Endodermal cell (in vitro differentiated cells): ENCODE data around the gene LRRC34. TPM values are rescaled to one million over a fixed set of nuclear protein-coding genes. Genes with fewer than 3 reads are reported as not detected.

Source experiments
- DNase-seq: peaks from one replicate; pipeline ENCODE4 v3.0.0-alpha.2; 2017
- H3K27ac ChIP-seq: 2 replicates; pipeline ENCODE4 v1.5.1; 2013; ENCODE audit warnings: mild to moderate bottlenecking, low read depth, low read length, moderate library complexity
- H3K27me3 ChIP-seq: 2 replicates; pipeline ENCODE4 v1.6.1; 2013; ENCODE audit warnings: mild to moderate bottlenecking, low read length, moderate library complexity; ENCODE audit not compliant: insufficient read depth, control insufficient read depth, poor library complexity, severe bottlenecking
- H3K36me3 ChIP-seq: 2 replicates; pipeline ENCODE4 v1.7.0; 2013; ENCODE audit warnings: mild to moderate bottlenecking, low read length, moderate library complexity; ENCODE audit not compliant: control insufficient read depth, insufficient read depth
- H3K4me1 ChIP-seq: one replicate; pipeline ENCODE4 v1.7.0; 2013; ENCODE audit warnings: low read length; ENCODE audit not compliant: control insufficient read depth, insufficient read depth
- H3K4me3 ChIP-seq: 2 replicates; pipeline ENCODE4 v1.5.1; 2013; ENCODE audit warnings: mild to moderate bottlenecking, low read length, moderate library complexity
- H3K9ac ChIP-seq: 2 replicates; pipeline ENCODE4 v1.6.1; 2013; ENCODE audit warnings: mild to moderate bottlenecking, low read length, moderate library complexity; ENCODE audit not compliant: poor library complexity, severe bottlenecking; ENCODE audit errors: extremely low read depth
- H3K9me3 ChIP-seq: 2 replicates; pipeline ENCODE4 v1.6.1; 2013; ENCODE audit warnings: mild to moderate bottlenecking, low read length, moderate library complexity; ENCODE audit not compliant: control insufficient read depth
- H3K27ac Mint-ChIP-seq: 2 replicates; pipeline ENCODE4 v1.8.0; 2020; ENCODE audit warnings: mixed read lengths
- H3K27me3 Mint-ChIP-seq: 2 replicates; pipeline ENCODE4 v1.8.0; 2021; ENCODE audit warnings: mild to moderate bottlenecking, mixed read lengths; ENCODE audit not compliant: insufficient read depth
- H3K36me3 Mint-ChIP-seq: 2 replicates; pipeline ENCODE4 v1.8.0; 2020; ENCODE audit warnings: low read depth, mixed read lengths
- H3K4me1 Mint-ChIP-seq: 2 replicates; pipeline ENCODE4 v1.8.0; 2020; ENCODE audit warnings: mixed read lengths
- H3K4me3 Mint-ChIP-seq: 2 replicates; pipeline ENCODE4 v1.8.0; 2020; ENCODE audit warnings: mild to moderate bottlenecking, moderate library complexity, mixed read lengths
- H3K9me3 Mint-ChIP-seq: 2 replicates; pipeline ENCODE4 v1.8.0; 2020; ENCODE audit warnings: mild to moderate bottlenecking, mixed read lengths
- CTCF ChIP-seq: fragments of 200-600 bp; sonication (generic); conservative IDR thresholded peaks from 2 replicates; pipeline ENCODE4 v1.5.0; 2021; ENCODE audit warnings: antibody characterized with exemption, mild to moderate bottlenecking
- WGBS, 2 experiments: methylation state at CpG; one replicate each; pipeline versions ENCODE4 v1.1.5 to v1.1.7; 2013; ENCODE audit warnings: missing lambda C conversion rate in 2 of 2, mixed read lengths in 1 of 2; ENCODE audit not compliant: insufficient coverage in 1 of 2, insufficient read length in 1 of 2; 5-methylcytosine and 5-hydroxymethylcytosine counted together
- total RNA-seq, 2 donors: library from RNA; stranded (reverse); fragmentation: NEBNext Ultra II Directional in 1 of 2; extraction: Animal tissue kit (Norgen Biotek cat#: 25700) in 1 of 2; gene quantifications; 2 replicates in 1 of 2; 3 replicates in 1 of 2; pipeline ENCODE4 v1.2.1, GENCODE V29; 2021

Gene LRRC34
- total RNA-seq, 2 donors from 2014 or later: 5.6 to 11.3 TPM

- WGBS, 2 experiments: no CpG with 5 or more reads among the region's 1 CpG
- peak; percentile 70 for TF ChIP-seq CTCF
- Histone ChIP-seq H3K27ac (no peak overlapping the region), H3K36me3 (no peaks in the 10 kb centered on the region), H3K9me3 (no peaks in the 10 kb centered on the region), H3K27me3 (no peaks in the 10 kb centered on the region), H3K9ac (no peak overlapping the region), H3K4me3 (no peak overlapping the region), H3K4me1 (no peaks in the 10 kb centered on the region)
- Mint-ChIP-seq H3K36me3 (no peaks in the 10 kb centered on the region), H3K4me1 (no peaks in the 10 kb centered on the region), H3K27ac (no peak overlapping the region), H3K9me3 (no peaks in the 10 kb centered on the region), H3K27me3 (peaks cover 4% of the 10 kb centered on the region), H3K4me3 (no peak overlapping the region)
- no peak for DNase-seq
These were observed 68.2 kb downstream of the LRRC34 start for GRCh38 chr3:169744366-169745054.

Other genes with a start within 250 kb of the LRRC34 start
- gene MECOM, start 149.2 kb downstream of the LRRC34 start, total RNA-seq: under 1 TPM; 0.15 to 0.79 TPM
- 10 to 100 TPM in 1 of 2 donors, 1 to 10 TPM in 1; 9.4 to 11.1 TPM for gene TERC, start 47.8 kb downstream of the LRRC34 start, total RNA-seq
- gene ACTRT3, start 43.3 kb downstream of the LRRC34 start, total RNA-seq: 1 to 10 TPM in 1 of 2 donors, under 1 TPM in 1; 0.82 to 2.5 TPM
- 10 to 100 TPM; 13.3 to 14.1 TPM for gene MYNN, start 39.5 kb downstream of the LRRC34 start, total RNA-seq
- gene LRRIQ4, start within 50 bp of the LRRC34 start, total RNA-seq: not detected
- not detected for gene LRRC31, start 57.0 kb upstream of the LRRC34 start, total RNA-seq
- not detected for gene SAMD7, start 98.7 kb upstream of the LRRC34 start, total RNA-seq
- gene SEC62, start 153.9 kb upstream of the LRRC34 start, total RNA-seq: 10 to 100 TPM; 48.7 to 64.4 TPM
- 1 to 10 TPM; 6.9 to 8.6 TPM for gene GPR160, start 225.1 kb upstream of the LRRC34 start, total RNA-seq